ENCODE measurements around the gene PVALB.

The PVALB gene

GRCh38 chr22:36846271-36846670 lies 29.4 kb upstream of the PVALB start:
- DNase-seq = no peak

GRCh38 chr22:36840106-36840505 lies 23.3 kb upstream of the PVALB start:
- DNase-seq = no peak

GRCh38 chr22:36839356-36840073 lies 22.7 kb upstream of the PVALB start:
- no peak for DNase-seq

- DNase-seq = no peak
Measured at GRCh38 chr22:36838119-36839030, 21.5 kb upstream of the PVALB start.

GRCh38 chr22:36835903-36836302 lies 19.1 kb upstream of the PVALB start:
- DNase-seq = no peak

GRCh38 chr22:36833073-36833472 lies 16.2 kb upstream of the PVALB start:
- no peak for DNase-seq

- DNase-seq = no peak
Measured at GRCh38 chr22:36831717-36832116, 14.9 kb upstream of the PVALB start.

- DNase-seq = no peak
Measured at GRCh38 chr22:36831206-36831605, 14.4 kb upstream of the PVALB start.

GRCh38 chr22:36830601-36831000 lies 13.8 kb upstream of the PVALB start:
- no peak for DNase-seq

GRCh38 chr22:36829370-36830002 lies 12.7 kb upstream of the PVALB start:
- DNase-seq = no peak

- DNase-seq = peak; percentile 15
Measured at GRCh38 chr22:36828815-36829214, 12.0 kb upstream of the PVALB start.

- DNase-seq = no peak
Measured at GRCh38 chr22:36826262-36826661, 9.4 kb upstream of the PVALB start.

- no peak for DNase-seq
Measured at GRCh38 chr22:36824655-36825054, 7.8 kb upstream of the PVALB start.

GRCh38 chr22:36823186-36823839 lies 6.5 kb upstream of the PVALB start:
- DNase-seq = no peak

GRCh38 chr22:36822581-36822980 lies 5.7 kb upstream of the PVALB start:
- DNase-seq = no peak

GRCh38 chr22:36819112-36819511 lies 2.3 kb upstream of the PVALB start:
- no peak for DNase-seq

- no peak for DNase-seq
Measured at GRCh38 chr22:36818010-36818642, 1.3 kb upstream of the PVALB start.

- DNase-seq = no peak
Measured at GRCh38 chr22:36817525-36817848, 652 bp upstream of the PVALB start.

- no peak for DNase-seq
Measured at GRCh38 chr22:36816339-36816635, 548 bp downstream of the PVALB start.

GRCh38 chr22:36815558-36816338 lies 1.1 kb downstream of the PVALB start:
- no peak for DNase-seq

- DNase-seq = no peak
Measured at GRCh38 chr22:36814801-36815200, 2.0 kb downstream of the PVALB start.

GRCh38 chr22:36811094-36811800 lies 5.6 kb downstream of the PVALB start:
- no peak for DNase-seq
